ENCODE measurements around the gene METTL23.

Gene METTL23

GRCh38 chr17:76734080-76734840 is 7.6 kb downstream of the METTL23 start:
- peak overlapping the region; percentile 96 for H3K4me3 ChIP-seq (ENCODE audit: low read length)
- TF ChIP-seq CTCF (conservative IDR thresholded peaks at IDR 0.05; ENCODE audit: low read length), result no peak
- DNase-seq (ENCODE audit: low read depth), result no peak

- no peak for DNase-seq (ENCODE audit: low read depth)
- TF ChIP-seq CTCF (conservative IDR thresholded peaks at IDR 0.05; ENCODE audit: low read length), result no peak
- peak overlapping the region; percentile 96 for H3K4me3 ChIP-seq (ENCODE audit: low read length)
Measured at GRCh38 chr17:76735006-76735405, 8.4 kb downstream of the METTL23 start.

GRCh38 chr17:76735586-76736348 is 9.1 kb downstream of the METTL23 start:
- no peak for DNase-seq (ENCODE audit: low read depth)
- TF ChIP-seq CTCF (conservative IDR thresholded peaks at IDR 0.05; ENCODE audit: low read length), result no peak

GRCh38 chr17:76736349-76737081 is 9.9 kb downstream of the METTL23 start:
- DNase-seq (ENCODE audit: low read depth), result peak; percentile 73
- peak; percentile 35 for TF ChIP-seq CTCF (conservative IDR thresholded peaks at IDR 0.05; ENCODE audit: low read length)
- peak overlapping the region; percentile 96 for H3K4me3 ChIP-seq (ENCODE audit: low read length)

More at GRCh38 chr17:76735586-76736348, 9.1 kb downstream of the METTL23 start:
- peak overlapping the region; percentile 96 for H3K4me3 ChIP-seq (ENCODE audit: low read length)

- TF ChIP-seq CTCF (conservative IDR thresholded peaks at IDR 0.05; ENCODE audit: low read length), result no peak
- DNase-seq (ENCODE audit: low read depth), result peak; percentile 98
- peak within 1 kb of the TSS; percentile 96 for H3K4me3 ChIP-seq (ENCODE audit: low read length)
Measured at GRCh38 chr17:76737082-76737675, 10.5 kb downstream of the METTL23 start, which contains the start of gene SRSF2. Gene SRSF2, minus strand, starts transcription at chr17:76737331. Its CDS starts 171 bp downstream, at chr17:76737160.

- H3K4me3 ChIP-seq (ENCODE audit: low read length), result peak within 1 kb of the TSS; percentile 96
- DNase-seq (ENCODE audit: low read depth), result peak; percentile 94
- no peak for TF ChIP-seq CTCF (conservative IDR thresholded peaks at IDR 0.05; ENCODE audit: low read length)
Measured at GRCh38 chr17:76737676-76738467, 11.2 kb downstream of the METTL23 start, which contains the start of gene MFSD11. Gene MFSD11, plus strand, starts transcription at chr17:76738119. Its CDS starts 234 bp downstream, at chr17:76738353.

All from AG10803 (cell line).